Peyer's patch (tissue), 4 donors: Measurements from ENCODE around the gene BCAN.

Experiments
- CTCF ChIP-seq, 6 experiments: fragments of 450-650 bp in 4 of 6; fragments of 200-600 bp in 2 of 6; sonication (generic) in 1 of 6; IDR thresholded peaks; one replicate each; pipeline ENCODE4 v1.5.1; 2017 to 2019; ENCODE audit warnings: antibody characterized with exemption in 6 of 6, mild to moderate bottlenecking in 3 of 6, moderate library complexity in 1 of 6
- POLR2A ChIP-seq, 2 donors: fragments of 450-650 bp; IDR thresholded peaks; one replicate each; pipeline ENCODE4 v1.5.1; 2017; ENCODE audit warnings: antibody characterized with exemption in 2 of 2, mild to moderate bottlenecking in 2 of 2, moderate library complexity in 2 of 2

GRCh38 chr1:156595016-156595415 lies 46.9 kb upstream of the BCAN start:
- no peak for TF ChIP-seq CTCF (IDR thresholded peaks at IDR 0.05)
- no peak for TF ChIP-seq POLR2A (IDR thresholded peaks at IDR 0.05)
